ENCODE measurements around the gene MYL2.

The MYL2 gene

DNA sequence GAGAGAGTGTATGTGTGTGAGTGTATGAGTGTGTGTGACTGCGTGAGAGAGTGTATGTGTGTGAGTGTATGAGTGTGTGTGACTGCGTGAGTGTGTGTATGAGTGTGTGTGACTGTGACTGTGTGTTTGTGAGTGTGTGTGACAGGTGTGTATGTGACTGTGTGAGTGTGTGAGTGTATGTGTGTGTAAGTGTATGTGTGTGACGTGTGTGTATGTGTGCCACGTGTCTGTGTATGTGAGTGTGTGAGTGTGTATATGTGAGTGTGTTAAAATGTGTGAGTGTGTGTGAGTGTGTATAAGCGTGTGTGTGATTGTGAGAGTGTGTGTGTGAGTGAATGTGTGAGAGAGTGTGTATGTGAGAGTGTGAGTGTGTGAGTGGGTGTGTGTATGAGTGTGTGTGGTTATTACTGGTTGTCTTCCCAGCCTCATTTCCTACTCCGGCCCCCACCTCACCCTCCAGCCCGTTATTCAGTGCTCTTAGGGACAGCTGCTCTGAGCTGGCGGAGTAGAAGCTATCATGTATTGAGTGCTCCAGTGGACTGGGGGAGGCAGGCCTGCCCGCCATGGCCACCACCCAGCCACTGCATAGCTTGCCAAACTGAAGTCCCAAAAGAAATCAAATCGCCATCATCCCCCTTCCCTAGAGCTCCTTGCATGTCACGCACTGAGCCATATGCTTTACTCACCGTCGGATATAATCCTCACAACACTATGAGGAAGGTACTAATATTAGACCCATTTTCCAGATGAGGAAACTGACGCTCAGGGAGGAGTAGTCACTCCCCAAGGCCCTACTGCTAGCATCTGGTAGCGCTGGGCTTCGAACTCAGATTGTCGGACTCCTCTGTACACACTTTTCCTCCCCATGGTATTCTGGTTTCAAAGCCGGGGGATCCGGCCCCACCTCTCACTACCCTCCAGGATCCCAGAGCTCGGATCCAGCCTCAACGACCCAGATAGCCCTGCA is 10.3 kb upstream of the MYL2 start:
- DNase-seq (ENCODE audit: low spot score) = no peak

DNA sequence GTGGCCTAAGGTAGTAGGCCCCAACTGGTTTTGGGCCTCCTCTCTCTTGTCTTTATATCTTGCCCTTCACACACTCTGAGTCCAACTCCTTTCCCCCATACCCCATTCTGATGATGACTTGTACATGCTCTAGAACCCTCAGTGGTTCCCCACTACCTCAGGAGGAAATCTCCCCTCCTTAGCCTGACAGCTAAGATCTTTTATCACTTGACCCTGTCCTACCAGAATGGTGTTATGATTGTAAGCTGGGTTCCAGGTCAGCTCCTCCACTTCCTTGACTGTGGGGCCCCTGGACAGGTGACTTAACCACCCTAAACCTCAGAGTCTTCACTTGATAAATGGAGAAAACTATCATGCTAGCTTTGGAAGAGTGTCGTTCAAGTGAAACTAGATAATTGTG is 9.4 kb upstream of the MYL2 start:
- no peak for DNase-seq (ENCODE audit: low spot score)

DNA sequence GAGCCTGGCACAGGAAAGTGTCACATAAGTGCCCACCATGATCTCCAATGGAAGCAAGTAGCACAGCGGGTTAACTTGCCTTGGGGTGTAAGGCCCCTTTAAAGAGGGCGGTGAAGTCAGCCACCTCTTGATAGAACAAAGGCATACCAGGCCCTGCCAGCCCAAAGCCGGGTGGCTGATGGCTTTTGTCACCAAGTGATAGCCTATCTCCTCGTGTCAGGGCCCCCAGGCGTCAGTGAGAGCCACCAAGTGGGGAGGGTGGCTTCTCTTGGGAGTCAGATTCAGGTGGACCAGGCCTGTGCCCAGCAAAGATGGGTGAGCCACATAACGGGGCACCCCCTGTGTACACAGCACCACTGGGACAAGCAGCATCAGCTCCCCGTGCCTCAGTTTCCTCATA is 8.3 kb upstream of the MYL2 start:
- no peak for DNase-seq (ENCODE audit: low spot score)

DNA sequence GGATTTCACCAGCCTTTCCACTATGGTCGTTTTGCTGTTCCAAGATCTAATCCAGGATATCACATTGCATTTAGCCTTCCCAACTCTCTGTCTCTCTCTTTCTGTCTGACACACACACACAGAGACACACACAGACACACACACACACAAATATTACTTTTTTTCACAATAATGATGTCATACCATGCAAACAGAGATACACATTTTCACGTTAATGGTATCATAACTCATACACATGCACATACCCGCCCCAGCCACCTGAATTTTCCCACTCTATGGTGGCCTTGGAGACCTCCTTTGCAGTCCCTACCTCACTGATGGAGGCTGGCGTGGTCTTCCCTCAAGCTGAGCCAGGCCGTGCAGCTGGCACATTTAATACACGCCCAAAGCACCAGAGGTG is 7.2 kb upstream of the MYL2 start:
- no peak for DNase-seq (ENCODE audit: low spot score)

DNA sequence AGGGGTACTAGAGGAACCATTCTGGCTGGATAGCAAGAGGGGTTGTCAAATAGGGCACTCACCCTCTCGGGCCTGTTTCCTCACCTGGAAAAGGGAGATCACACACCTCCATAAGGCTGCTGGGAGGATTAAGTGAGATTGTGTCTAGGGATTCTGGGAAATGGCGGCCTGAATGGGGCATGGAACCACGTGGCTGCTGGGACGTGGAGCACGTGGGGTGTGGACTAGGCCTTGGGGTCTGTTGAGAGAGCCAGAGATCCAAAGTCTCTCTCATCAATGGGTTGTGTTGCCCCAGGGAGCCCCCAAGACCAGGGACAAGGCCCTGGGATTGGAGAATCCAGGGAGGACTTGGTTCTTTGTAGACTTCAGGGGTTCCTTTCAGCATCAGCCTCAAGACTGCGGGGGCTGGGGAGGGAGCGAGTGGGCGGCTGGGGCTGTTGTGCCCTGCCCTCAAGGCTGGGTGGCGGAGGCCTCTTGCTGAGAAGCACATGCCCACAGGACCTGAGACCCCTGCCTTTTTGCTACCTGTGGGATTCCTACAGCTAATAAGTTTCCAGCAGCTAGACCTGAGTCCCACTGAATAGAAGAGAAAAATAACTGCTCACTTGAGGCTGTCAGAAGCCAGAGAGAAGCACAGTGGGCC is 3.4 kb upstream of the MYL2 start:
- no peak for DNase-seq (ENCODE audit: low spot score)

DNA sequence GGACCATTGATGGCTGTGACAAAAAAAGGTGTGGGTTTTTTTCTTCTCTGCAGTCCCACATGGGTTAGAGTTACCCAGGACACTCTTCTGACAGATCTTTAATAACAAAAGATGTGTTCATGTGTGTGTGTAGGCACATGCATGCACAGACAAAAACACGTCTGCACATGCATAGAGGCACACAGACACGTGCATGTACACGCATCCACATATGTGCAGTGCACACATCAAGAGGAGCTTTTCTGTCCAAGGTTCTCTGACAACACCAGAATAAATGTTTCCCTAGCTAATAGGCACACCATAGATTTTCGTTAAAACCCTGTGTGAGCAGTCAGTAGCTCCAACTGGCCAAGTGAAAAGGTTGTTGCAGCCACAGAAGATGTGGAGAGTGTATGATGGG is 2.8 kb upstream of the MYL2 start:
- no peak for DNase-seq (ENCODE audit: low spot score)

DNA sequence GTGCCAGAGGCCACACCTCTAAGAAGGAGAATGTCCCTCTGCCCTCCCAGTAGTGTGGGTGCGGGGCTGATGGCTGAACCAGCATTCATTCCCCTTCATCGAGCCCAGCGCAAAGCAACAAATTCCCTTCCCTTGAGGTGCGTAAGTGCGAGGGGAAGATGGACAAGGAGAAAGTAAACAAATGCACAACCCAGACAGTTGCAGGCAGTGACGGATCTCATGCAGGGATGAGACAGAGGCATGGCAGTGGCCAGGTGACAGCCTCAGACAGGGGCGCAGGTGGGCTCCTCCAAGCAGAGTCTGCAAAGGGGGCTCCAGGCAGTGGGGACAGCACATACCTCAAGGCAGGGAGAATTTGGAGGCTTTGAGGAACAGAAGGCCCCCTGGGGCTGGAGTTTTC is 2.3 kb upstream of the MYL2 start:
- DNase-seq (ENCODE audit: low spot score) = no peak

DNA sequence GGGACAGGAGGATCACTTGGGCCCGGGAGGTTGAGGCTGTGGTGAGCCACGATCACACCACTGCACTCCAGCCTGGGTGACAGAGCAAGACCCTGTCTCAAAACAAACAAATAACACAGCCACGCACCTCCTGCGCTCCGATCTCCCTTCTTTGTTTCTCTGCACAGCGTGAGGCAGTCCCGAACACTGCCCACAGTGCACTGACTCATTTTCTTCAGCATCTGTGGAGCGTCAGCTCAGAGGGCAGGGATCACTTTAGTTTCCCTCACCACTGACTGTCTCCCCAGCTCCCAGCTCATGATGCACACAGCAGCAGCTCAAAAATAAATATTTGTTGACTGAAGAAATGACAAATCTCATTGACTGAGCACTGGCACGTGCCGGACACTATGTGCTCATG is 883 bp upstream of the MYL2 start:
- DNase-seq (ENCODE audit: low spot score) = no peak

DNA sequence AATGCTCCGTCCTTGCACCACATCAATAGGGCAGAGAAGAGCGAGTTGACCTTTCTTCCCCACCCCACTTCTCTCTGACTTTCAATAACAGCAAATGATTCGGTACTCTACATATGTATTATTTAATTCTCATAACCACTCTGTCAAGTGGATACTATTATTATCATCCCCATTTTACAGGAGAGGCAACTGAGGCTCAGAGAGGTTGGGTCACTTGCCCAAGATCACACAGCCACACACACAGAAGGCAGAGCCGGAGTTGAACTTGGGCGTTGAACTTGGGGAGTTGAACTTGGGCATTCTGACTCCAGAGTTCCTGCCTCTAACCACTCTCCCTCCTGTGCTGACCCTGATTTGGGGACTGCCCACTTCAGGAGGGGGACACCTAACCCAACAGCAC is 659 bp downstream of the MYL2 start:
- no peak for DNase-seq (ENCODE audit: low spot score)

DNA sequence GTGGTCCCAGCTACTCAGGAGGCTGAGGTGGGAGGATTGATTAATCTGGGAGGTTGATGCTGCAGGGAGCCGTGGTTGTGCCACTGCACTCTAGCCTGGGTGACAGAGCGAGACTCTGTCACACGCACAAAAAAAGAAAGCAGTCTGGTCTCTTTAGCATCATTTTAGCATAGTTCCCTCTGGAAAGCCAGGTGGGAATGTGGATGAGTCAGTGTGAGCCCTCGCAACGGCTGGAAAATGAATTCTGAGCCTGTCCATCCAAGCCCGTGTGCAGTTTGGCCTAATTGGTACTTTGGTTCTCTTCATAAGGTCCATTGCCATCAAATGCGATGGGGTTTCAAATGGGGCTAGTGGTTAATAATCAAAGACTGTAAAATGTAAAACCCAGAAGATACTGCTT is 2.4 kb downstream of the MYL2 start:
- no peak for DNase-seq (ENCODE audit: low spot score)

DNA sequence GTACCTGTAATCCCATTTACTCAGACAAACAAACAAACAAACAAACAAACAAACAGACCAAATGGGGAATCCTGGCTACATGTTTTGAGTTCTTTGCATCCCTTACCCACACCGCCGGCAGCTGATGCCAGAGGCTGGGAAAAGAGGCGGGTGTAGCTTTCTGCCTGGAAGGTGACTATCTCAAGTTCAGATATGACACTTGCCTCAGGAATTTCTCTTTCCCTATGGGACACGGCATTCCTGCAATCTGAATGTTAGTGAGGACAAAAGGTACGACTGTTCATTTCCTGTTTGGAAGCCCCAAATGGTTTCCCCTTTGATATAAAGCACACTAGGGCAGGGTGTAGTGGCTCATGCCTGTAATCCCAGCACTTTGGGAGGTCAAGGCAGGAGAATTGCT is 2.9 kb downstream of the MYL2 start:
- no peak for DNase-seq (ENCODE audit: low spot score)

DNA sequence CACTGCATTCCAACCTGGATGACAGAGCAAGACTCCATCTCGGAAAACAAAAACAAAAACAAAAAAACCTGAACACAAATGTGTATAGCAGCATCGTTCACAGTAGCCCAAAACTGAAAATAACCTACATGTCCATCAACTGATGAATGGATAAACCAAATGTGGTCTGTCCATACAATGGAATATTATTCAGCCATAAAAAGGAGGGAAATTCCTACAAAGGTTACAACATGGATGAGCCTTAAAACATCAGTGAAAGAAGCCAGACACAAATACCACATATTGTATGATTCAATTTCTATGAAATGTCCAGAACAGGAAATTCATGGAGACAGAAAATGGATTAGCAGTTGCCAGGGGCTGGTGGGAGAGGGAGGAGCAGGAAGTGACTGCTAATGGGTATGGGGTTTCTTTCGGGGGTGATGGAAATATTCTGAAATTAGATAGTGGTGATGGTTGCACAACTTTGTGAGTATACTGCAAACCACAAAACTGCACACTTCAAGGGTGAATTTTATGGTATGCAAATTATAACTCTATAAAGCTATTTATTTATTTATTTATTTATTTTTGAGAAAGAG is 4.0 kb downstream of the MYL2 start:
- no peak for DNase-seq (ENCODE audit: low spot score)

DNA sequence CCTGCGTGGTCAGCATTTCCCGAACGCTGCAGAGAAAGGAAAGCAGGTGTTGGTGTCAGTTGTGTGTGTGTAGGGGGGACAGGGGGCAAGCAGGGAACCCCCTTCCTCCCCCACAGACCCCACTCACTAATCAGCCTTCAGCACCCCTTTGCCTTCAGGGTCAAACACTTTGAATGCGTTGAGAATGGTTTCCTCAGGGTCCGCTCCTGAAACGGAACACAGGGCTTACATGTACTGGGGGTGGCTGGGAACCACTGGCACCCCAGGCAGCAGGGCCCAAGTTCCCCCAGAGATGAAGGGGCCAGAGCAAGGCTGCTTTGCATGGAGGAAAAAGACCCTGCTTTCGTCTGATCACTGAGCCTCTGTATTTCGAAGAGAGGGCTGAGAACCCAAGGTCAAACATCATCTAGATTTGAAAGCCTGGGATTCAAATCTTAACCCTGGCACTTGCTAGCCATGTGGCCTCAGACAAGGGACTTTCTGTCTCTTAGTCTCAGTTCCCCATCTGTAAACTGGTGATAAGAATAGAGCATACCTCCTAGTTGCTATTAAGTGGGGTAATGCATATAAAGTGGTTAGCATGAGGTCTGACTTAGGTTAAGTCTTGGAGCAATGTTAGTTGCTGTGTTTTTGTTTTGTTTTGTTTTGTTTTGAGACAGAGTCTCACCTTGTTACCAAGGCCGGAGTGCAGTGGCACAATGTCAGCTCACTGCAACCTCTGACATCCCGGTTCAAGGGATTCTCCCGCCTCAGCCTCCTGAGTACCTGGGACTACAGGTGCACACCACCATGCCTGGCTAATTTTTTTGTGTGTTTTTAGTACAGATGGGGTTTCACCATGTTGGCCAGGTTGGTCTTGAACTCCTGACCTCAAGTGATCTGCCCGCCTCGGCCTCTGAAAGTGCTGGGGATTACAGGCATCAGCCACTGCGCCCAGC is 7.0 kb downstream of the MYL2 start:
- DNase-seq (ENCODE audit: low spot score) = no peak

DNA sequence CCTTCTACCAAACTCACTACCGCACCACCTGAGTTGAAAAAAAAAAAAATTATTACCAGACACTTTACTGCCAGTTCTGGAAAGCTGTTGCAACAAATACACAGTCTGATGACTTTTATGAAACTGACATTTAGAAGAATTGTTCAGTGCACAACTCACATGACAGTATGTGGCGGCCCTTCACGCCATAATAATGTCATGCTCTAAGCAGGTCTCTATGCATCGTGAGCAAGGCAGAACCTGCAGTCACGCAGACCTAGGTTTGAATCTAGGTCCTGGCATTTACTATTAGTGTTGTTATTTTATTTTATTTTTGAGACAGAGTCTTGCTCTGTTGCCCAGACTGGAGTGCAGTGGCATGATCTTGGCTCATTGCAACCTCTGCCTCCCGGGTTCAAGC is 8.1 kb downstream of the MYL2 start:
- DNase-seq (ENCODE audit: low spot score) = no peak

DNA sequence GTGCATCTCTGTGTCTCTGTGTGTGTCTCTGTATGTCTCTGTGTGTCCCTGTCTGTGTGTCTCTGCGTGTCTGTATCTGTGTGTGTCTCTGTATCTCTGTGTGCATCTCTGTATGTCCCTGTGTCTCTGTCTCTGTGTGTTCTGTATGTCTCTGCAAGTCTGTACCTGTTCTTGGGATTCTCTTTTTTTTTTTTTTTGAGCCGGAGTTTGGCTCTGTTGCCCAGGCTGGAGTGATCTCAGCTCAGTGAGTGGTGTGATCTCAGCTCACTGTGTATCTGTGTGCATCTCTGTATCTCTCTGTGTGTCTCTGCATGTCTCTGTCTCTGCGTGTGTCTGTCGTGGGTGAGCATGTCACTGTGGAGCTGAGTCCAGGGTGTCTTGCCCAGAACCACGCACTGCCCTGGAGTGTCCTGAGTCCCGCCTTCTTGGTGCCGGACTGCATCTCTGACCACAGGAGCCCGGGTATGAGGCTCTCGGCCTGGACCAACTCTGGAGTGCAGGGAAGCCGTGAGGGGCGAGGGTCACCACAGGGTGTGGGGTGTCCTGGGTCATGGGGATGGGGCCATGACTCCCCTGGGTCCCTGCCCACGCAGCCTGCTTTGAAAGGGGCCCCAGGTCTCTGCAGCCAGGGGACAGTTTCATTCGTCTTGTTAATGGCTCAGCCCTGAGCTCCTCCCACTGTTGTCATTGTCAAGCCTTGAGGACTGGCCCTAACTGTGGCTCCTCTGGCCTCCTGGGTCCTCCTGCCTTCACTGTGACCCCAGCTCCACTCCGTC is 11.8 kb downstream of the MYL2 start:
- DNase-seq (ENCODE audit: low spot score) = no peak

DNA sequence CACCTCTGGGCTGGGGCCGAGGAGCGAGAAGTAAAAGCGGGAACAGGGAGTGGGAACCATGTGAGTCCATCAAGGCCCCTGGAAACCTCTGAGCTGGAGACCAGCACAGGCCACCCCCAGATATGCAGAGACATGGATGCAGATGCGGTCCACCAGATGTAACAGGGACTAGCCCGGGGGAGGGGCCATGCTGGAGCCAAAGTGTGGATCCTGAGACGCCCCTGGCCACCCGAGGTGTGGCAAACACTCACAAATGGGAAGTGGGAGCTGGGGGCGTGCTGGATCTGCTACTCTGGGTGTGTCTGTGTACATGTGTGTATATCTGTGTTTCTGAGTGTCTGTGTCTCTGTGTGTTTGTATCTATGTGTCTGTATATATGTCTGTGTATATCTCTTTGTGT is 12.8 kb downstream of the MYL2 start:
- no peak for DNase-seq (ENCODE audit: low spot score)

DNA sequence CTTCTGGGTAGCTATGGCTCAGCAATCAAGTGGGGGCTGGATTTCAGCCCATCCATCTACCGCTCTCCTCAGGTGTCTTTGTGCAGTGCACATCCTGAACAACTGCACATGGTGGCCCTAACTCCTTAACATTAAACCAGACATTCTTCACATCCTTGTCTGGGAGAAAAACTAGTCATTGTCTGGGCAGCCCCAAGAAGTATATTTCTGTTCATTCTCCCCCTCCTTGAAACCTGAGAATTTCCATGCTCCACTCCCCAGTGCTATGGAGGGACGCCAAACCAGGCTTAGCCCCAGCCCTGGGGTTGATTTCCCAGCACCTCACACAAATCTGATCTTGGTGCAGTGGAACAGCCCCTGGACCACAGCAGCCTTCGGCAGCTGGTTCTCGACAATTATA is 13.4 kb downstream of the MYL2 start:
- DNase-seq (ENCODE audit: low spot score) = no peak

DNA sequence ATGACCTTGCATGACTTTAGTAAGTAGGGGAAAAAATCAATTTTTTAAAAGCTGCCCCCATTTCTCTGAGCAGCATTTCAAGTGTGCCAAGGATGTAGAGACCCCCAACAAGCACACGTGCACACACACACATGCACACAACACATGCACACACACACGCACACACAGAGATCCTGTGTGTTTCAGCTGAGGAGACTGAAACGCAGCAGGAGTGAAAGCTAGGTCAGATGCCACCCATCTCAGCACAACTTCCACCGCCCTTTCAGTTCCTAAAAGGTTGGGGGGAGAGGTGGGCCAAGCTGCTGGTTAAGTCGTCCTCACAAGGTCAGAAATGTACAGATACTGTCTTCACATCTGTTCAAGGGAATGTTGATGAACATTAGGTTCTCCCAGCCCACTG is 13.9 kb downstream of the MYL2 start:
- DNase-seq (ENCODE audit: low spot score) = no peak

DNA sequence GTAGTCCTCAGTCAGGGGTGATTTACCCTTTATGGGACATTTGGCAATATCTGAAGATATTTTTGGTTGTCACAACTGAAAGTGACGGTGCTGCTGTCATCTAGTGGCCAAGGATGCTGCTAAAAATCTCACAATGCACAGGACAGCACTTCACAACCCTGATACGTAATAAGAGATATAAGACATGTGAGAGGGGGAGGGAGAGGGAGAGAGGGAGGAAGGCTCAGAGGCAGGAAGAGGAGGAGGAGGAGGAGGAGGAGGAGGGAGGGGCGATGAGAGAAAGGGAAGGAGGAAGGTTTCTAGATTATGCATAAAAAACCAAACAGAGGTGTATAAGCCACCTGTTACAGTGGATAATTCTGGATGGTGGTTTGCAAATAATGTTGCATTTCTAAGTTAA is 14.3 kb downstream of the MYL2 start:
- no peak for DNase-seq (ENCODE audit: low spot score)

DNA sequence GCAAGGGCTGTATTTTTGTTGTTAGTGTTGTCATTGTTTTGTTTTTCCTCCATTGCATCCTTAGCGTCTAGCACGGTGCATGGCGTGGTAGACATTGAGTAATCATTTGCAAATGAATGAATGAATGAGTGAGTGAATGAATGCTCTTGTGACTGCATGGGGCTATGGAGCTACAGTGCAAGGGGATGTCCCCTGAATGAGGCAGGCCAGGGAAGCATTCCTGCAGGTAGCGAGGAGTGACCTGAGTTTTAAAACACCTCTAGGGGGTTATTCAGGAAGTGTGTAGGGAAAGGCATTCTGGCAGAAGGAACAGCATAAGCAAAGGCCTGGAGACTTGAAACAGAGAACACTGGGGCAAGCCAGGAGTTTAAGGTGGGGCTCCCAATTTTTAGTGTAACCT is 16.9 kb downstream of the MYL2 start:
- DNase-seq (ENCODE audit: low spot score) = no peak

DNA sequence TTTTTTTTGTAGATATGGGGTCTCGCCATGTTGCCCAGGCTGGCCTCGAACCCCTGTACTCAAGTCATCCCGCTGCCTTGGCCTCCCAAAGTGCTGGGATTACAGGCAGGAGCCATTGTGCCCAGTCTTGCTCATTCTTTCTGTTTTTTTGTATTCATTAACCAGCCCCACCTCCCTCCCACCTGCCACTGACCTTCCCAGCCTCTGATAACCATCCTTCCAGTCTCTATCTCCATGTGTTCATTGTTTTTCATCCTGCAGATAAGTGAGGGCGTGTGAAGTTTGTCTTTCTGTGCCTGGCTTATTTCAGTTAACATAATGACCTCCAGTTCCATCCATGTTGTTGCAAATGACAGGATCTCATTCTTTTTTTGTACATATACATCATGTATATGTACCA is 19.0 kb downstream of the MYL2 start:
- DNase-seq (ENCODE audit: low spot score) = no peak
